NCI-H128 (cell line): ENCODE measurements around the gene NDUFS6.
A peak's percentile ranks its signal among the peaks of the same experiment; 100 is the strongest.

ENCODE experiments used
- DNase-seq: peaks from one replicate; lab custom pipeline; 2025; ENCODE audit not compliant: unreplicated experiment; lab: John Stamatoyannopoulos, UW

NDUFS6 gene

GRCh38 chr5:1801222-1801966 lies at the start of gene NDUFS6:
NDUFS6 (plus strand) TSS chr5:1801407; CDS start chr5:1801418, 11 bp downstream.
- DNase-seq: peak; percentile 74

DNA sequence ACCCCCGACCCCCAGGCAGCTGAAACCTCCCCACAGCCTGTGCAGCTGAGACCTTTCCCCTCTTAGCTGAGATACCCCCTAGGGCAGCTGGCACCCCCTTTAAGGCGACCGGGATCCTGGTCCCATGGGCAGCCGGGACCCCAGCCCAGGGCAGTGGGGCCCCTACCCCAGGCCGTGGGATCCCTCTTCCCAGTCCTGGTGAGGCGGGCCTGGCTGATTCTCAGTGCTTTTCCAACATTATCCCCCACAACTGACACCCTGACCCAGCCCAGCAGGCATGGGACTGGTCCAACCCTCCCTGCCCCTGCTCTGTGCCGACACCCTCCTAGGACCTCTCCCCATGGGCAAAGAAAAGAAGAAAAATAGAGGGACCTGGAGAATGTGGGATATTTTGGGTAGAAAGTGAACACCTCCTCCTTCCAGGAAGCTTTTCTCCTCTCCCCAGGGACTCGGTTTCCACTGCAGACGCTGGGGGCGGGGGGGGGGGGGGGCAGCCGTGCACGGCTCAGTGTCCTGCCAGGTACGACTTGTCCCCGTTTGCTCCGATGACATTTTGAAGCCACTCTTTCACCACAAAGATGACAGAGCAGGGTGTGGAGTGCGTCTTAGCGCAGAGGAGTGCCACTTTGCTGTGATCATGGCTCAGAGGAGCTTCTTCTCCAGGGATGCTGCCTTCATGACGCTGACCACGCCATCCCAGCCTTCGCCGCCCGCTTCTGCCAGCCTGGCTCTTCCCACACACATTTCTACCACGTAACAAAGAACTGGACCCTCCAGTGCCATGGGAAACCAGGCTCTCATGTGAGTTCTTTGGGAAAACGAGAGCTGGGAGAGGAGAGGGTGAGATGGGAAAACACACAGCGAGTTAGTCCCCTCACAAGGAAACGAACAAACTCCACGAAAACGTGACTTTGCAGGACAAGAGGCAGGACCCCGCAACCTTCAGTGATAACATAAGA lies 49.1 kb upstream of the NDUFS6 start:
- DNase-seq: no peak

GRCh38 chr5:1752881-1753280 lies 48.3 kb upstream of the NDUFS6 start:
- DNase-seq: no peak

DNA sequence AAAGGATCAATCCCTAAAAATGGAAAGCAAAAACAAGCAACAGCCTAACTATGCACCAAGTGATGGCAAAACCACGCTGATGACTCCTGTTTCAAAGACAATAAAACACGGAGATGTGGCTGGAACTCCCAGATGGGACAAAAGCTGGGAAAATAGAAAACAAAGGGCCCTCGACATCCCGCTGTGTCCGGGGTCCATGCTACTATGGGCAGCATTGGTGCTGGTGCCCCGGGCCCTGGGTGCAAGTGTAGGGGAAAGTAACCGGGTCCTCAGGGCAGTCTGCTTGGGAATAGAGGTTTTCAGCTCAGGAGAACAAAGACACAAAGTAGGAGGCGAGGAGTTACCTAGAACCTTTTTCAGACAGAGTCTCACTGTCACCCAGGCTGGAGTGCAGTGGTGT lies 47.7 kb upstream of the NDUFS6 start:
- no peak for DNase-seq

GRCh38 chr5:1754531-1755220 lies 46.5 kb upstream of the NDUFS6 start:
- DNase-seq: no peak

DNA sequence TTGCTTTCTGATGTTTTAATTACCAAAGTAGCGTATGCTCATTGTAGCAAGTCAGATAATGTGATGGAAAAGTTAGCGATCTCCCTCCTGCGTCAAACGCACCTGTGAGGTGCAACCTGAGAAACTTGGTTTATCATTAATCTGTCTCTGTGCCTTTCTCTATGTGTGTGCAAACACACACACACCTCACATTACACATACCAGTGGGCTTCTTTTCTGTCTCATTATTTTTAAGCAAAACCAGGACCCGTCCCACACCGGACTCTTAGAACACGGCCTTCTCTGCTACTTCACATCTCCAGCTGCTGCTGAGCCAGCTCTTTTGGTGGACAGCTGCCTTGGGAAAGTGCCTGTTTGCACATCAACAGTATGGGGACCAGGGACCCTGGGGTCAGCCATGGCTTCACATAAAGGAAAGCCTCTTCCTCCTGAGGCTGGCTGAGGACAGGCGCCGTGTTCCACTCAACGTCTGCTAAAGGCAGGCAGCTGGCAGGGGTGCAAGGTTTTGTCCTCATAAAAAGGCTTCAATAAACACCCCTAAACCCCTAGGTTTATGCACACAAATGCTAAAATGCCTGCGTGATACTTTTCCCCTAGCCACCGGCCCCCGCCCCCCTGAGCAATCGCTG lies 45.8 kb upstream of the NDUFS6 start:
- DNase-seq: no peak

- no peak for DNase-seq
Observed at GRCh38 chr5:1756481-1756880, 44.7 kb upstream of the NDUFS6 start.

GRCh38 chr5:1757511-1757910 lies 43.7 kb upstream of the NDUFS6 start:
- DNase-seq: no peak

DNA sequence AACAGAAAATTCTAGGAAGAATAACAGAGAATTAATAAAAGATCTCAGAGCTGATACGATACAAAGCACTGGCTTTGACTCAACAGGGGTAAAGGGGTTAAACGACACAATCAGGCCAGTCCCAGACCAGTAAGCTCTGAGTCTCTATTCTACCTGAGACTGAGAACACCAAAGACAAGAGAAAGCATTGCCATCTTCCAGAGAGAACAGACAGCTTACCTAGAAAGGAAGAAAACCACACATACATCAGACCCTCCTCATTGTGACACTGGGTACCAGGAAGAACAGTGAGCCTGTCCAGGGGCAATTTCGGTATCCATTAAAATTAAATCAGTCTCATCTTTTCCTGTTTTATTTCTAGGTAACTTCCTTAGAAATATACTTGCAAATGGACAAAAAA lies 42.6 kb upstream of the NDUFS6 start:
- DNase-seq: no peak

DNA sequence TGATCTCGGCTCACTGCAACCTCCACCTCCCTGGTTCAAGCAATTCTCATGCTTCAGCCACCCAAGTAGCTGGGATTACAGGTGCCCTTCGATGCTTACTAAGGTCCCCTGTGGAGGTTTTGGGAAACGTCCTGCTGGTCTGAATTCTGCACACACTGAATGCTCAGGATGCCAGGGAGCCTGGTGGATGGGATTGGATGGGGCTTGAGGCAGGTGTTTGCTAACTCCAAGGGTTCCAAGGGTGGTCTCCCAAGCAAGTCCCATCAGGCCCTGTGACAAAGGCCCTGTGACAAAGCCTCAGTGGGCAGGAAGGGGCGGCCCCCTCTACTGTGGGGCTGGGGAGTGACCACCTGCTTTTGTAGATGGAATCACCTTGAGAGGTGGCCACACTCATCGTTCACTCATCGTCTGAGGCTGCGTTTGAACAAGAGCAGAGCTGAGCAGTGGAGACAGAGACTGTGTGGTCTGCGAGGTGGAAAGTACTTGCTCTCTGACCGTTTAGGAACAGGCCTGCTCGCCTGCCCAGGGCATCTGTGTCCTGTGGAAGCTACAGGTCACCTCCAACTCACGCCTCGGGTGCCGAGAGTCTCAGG lies 41.7 kb upstream of the NDUFS6 start:
- no peak for DNase-seq

GRCh38 chr5:1760231-1760630 lies 41.0 kb upstream of the NDUFS6 start:
- DNase-seq: no peak

- DNase-seq: no peak
Observed at GRCh38 chr5:1760656-1761452, 40.4 kb upstream of the NDUFS6 start.

- no peak for DNase-seq
Observed at GRCh38 chr5:1761453-1761755, 39.8 kb upstream of the NDUFS6 start.

- DNase-seq: no peak
Observed at GRCh38 chr5:1762121-1762882, 38.9 kb upstream of the NDUFS6 start.

GRCh38 chr5:1762883-1763547 lies 38.2 kb upstream of the NDUFS6 start:
- DNase-seq: no peak

- no peak for DNase-seq
Observed at GRCh38 chr5:1763548-1763911, 37.7 kb upstream of the NDUFS6 start.

- no peak for DNase-seq
Observed at GRCh38 chr5:1763960-1764605, 37.1 kb upstream of the NDUFS6 start.

GRCh38 chr5:1764606-1764960 lies 36.6 kb upstream of the NDUFS6 start:
- DNase-seq: no peak
